HuH-7 (cell line): ENCODE results near the gene IQSEC3.
"Not testable (repeated sequence)": the region's sequence is repeated elsewhere in the genome, so short reads cannot be mapped to it uniquely, and the experiment has no call there.

Experiments
- DNase-seq: peaks from one replicate; pipeline ENCODE4 v3.0.0; 2011; ENCODE audit warnings: low spot score

The IQSEC3 gene

DNA sequence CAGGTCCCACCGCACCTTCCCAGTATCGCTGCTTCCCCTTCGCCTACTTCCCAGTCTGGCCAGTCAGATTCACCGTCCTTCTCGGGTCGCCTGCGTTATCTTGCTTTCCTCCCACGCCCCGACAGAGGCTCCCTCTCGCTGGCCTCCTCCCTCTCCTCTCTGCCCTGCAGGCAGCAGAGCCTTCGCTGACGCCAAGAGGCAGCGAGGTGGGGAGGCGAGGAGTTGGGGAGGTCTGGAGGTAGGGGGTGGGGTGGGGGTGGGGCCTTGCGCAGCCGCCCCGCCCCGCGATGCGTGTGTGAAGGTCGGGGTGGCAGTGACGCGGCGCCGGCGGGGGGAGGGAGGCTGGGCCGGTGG lies at the start of gene IQSEC3:
TSS of gene IQSEC3 (plus strand) at position 340 of the 354 bp plus-strand sequence. CDS start 116 bp downstream, outside the sequence.
- DNase-seq, result not testable (repeated sequence)

GRCh38 chr12:17370-18340 lies 48.9 kb upstream of the IQSEC3 start:
- not testable (repeated sequence) for DNase-seq

GRCh38 chr12:18821-19567 lies 47.6 kb upstream of the IQSEC3 start:
- DNase-seq, result not testable (repeated sequence)

DNA sequence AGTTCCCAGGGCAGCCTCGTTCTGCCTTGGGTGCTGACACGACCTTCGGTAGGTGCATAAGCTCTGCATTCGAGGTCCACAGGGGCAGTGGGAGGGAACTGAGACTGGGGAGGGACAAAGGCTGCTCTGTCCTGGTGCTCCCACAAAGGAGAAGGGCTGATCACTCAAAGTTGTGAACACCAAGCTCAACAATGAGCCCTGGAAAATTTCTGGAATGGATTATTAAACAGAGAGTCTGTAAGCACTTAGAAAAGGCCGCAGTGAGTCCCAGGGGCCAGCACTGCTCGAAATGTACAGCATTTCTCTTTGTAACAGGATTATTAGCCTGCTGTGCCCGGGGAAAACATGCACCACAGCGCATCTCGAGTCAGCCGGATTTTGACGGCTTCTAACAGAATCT lies 46.7 kb upstream of the IQSEC3 start:
- not testable (repeated sequence) for DNase-seq

GRCh38 chr12:20757-21156 lies 45.8 kb upstream of the IQSEC3 start:
- DNase-seq, result no peak

DNA sequence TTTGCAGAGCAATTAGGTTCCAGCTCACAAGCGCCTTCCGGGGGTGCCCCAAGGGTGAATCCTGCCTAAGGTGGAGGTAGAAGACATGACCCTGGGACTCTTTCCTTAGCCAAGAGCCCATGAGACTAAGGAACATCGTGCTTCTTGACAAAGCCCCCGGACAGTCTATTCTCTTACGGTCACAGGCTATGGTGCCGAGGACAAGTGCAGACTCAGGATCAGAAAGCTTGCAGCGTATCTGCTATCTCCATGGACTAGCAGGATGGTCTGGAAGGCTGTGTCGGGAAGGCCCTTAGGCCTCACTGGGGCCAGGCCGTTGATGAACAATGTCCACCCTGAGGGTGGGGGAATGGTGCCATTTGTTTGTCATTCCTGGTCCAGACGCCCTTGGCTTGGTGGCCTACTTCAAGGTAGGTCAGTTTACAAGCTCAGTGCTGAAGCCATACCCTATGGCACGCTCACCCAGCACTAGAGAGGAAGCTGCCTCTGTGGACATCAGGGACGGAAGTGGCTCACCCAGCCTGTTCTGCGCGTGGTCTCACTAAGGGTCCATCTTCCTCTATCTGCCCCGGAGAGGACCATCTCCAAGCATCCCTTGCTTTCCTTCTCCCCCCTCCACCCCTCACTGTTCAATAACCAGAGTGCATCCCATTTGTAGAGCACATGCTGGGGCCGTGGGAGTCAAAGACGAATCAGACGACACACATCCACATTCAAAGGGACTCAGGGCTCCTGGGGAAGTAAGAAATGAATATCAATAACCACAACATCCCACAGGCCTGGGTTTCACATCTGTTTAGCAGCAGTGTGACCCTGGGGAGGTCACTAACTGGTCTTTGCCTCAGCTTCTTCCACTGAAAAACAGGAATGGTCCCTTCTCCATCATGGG lies 45.0 kb upstream of the IQSEC3 start:
- no peak for DNase-seq

GRCh38 chr12:22190-22529 lies 44.4 kb upstream of the IQSEC3 start:
- no peak for DNase-seq

DNA sequence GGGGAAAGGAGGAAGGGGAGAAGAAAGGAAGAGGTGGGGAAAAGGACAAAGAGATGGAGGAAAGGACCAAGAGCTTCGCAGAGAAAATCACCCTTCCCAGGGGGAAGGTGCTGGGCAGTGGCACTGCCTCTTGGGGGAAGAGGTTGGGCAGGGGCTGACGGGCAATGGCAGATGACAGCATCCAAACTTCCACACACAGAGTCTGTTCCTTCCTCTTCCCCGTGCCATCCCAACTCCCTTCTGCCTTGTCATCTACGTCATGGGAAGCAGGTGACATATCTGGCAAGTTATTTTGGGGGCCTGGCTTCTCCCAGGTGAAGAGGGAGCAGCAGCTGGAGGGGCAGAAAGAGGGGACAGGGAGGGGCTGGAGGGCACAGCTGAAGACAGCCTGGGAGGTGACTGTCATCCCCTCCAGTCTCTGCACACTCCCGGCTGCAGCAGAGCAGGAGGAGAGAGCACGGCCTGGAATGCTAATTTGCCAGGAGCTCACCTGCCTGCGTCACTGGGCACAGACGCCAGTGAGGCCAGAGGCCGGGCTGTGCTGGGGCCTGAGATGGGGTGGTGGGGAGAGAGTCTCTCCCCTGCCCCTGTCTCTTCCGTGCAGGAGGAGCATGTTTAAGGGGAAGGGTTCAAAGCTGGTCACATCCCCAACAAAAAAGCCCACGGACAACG lies 43.9 kb upstream of the IQSEC3 start:
- no peak for DNase-seq

DNA sequence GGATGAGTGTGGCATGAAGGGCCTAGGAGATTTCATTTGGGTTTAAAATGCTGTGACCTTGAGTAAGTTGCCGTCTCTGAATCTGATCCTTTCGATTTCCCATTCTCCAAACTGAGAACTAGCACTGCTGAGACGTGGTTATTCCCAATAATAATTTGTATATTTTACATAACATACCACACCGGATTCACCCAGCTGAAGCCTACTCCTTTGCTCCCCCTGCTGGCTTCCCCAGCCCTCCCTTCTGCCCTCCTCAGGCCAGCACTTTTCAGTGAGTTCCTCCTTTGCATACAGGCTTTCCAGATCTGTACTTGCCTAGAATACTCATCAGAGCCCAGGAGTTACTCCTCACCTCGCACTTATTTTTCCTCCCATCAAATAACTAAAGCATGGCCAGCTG lies 38.7 kb upstream of the IQSEC3 start:
- DNase-seq, result not testable (repeated sequence)

GRCh38 chr12:38775-39174 lies 27.8 kb upstream of the IQSEC3 start:
- not testable (repeated sequence) for DNase-seq

DNA sequence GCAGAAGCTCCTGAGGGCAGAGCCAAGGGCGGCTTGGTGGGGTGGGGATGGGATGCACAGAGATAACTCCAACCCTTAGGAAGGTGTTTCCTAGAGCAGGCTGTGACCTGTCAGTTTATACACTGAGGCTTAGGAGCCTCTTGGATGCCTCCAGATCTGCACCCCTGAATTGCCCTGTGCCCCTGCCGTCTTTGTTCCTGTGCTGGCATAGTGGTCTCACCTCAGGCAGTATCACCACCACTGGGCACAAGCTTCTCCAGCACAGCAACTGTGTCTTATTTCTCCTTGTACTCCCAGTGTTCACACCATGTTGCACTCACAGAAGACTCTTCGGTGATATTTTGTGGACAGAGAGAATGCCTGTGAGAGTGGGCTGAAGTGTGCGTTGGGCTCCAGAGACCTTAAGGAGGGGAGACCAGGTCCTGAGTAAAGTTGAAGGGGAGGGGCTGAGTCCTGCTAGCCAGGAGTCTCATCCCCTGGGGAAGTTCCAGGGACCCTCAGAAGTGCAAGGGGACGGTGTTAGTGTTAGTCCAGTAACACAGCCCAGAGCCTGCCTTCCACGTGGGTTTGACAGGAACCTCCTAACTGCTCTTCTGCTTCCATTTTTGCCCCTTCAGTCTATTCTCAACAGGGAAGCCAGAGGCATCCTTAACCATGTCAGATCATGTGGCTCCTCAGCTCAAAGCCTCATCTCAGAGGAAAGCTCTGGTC lies 26.9 kb upstream of the IQSEC3 start:
- DNase-seq, result not testable (repeated sequence)

DNA sequence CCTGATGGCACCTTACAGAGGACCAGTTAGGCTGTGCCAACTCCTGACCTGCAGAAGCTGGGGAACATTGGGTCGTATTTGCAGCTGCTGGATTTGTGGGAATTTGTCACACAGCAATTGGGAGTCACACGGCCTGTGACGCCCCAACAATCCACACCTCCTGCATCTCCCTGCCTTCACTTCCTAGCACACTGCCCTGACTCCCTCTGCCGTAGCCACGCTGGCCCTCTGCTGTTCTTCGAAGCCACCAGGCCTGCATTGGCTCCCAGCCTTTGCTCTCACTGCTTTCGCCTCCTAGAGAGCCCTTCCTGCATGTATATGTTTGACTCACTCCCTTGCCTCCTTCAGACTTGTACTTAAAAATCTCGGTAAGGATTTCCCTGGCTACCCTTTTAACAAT lies 22.2 kb upstream of the IQSEC3 start:
- DNase-seq, result not testable (repeated sequence)

DNA sequence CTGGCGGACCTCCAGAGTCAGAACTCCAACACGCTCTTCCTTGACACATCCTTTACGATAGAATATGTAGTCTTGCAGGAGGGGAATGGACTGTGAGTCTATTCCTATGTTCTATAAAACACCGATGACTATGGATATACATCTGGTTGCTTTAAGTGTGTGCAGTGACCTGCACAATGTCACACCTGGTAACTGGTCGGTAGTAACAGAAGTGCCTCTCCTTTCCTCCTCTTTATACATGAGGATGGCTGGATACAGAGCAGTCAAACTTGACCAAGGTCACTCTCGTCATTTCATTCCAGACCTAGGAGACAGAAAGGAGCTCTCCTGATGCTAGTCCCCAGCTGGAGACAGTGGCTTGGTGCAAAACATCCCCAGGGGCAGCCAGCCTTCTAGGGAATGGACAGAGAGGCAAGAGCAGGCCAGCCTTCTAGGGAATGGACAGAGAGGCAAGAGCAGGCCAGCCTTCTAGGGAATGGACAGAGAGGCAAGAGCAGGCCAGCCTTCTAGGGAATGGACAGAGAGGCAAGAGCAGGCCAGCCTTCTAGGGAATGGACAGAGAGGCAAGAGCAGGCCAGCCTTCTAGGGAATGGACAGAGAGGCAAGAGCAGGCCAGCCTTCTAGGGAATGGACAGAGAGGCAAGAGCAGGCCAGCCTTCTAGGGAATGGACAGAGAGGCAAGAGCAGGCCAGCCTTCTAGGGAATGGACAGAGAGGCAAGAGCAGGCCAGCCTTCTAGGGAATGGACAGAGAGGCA lies 21.2 kb upstream of the IQSEC3 start:
- not testable (repeated sequence) for DNase-seq

DNA sequence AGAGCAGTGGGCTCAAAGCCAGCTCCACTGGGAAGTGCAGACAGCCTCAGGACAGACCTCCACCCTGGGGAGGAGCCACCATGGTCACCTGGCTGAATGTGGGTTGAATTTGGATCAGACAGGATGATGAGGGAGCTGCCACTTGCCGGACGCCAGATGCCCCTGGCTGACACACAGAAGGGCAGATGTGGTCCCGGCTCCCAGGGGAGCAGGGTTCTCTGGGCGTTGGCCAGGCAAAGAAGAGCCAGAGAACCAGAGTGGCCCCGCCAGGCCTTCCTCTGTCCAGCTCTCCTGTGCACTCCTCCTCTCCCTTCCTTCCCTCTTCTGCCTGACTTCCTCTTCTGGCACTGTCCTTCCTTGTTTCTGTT lies 20.6 kb upstream of the IQSEC3 start:
- DNase-seq, result not testable (repeated sequence)

DNA sequence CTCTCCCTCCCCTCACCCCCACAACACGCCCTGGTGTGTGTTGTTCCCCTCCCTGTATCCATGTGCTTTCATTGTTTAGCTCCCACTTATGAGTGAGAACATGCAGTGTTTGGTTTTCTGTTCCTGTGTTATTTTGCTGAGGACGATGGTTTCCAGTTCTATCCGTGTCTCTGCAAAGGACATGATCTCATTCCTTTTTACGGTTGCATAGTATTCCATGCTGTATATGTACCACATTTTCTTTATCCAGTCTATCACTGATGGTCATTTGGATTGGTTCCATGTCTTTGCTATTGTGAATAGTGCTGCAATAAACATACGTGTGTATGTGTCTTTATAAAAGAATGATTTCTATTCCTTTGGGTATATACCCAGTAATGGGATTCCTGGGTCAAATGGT lies 20.0 kb upstream of the IQSEC3 start:
- DNase-seq, result not testable (repeated sequence)

DNA sequence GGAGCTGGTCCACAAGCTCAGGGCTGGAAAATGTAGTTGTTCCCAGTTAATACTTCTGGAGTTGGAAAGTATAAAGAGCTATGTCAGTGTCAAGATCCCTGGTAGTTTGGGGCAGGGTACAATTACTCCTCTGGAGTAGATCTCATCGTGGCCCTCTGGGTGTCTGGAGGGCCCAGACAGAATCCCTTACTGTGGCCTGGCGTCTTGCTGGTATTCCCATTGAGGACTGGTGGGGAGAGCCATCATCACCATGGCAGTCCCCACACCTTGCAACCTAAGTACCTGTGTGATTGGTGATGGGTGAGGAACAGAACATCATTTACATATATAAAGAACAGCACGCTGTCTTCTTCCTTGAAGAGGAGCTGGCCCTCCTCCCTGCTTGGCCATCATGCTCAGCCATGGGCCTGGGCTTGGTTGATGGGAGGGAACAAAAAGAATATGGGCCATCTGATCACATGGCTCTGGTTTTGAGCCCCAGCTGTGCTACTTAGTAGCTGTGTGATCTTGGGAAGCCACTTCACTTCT lies 18.8 kb upstream of the IQSEC3 start:
- DNase-seq, result not testable (repeated sequence)

- not testable (repeated sequence) for DNase-seq
These were observed 17.4 kb upstream of the IQSEC3 start for GRCh38 chr12:49149-49548.

DNA sequence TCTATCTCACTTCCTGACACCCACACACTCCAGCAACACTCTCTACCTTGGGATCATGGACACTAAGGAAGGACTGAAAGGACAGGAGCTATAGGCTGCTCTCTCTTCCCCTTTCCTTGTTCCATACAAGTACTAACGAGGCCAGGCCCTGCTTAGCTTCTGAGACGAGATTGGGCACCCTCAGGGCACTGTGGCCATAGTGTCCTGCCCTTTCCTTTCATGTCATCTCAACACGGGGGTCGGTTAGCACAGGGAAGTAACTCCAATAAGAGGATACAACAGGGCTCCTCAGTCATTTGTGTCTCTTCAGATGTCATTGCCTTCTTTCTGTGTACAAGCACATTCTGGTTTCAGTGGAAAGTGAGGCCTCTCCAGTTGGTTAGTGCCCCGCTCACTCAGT lies 15.5 kb upstream of the IQSEC3 start:
- DNase-seq, result not testable (repeated sequence)

DNA sequence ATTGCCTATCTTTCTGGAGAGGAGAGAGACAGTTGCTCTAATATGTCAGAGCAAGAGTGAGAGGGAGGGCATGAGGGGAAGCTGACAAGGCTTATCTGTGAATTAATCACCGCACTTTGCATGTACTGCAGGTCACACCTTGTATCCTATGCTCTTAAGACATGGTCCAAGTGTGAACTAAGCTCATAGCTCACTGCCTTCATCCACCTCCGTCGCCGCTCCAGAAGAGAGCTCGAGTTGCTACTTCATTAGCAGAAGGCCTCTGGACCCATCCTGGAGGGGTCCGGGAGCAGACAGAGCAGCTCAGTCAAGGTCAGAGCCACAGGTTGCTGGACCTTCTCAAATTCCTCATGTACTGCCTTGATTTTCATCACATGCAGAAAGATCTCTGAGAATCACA lies 14.6 kb upstream of the IQSEC3 start:
- not testable (repeated sequence) for DNase-seq
